Keratinocyte (primary cell): Measurements from ENCODE around the gene TUBB2B. TPM values are rescaled to one million over a fixed set of nuclear protein-coding genes. Genes with fewer than 3 reads are reported as not detected.

Experiments
- DNase-seq: peaks from one replicate; pipeline ENCODE4 v3.0.0-alpha.2; 2011; ENCODE audit warnings: low read depth, missing footprints, low spot score
- FAIRE-seq: peaks from 2 replicates; lab custom pipeline; 2011; peaks lifted over from hg19 to GRCh38; lab: Jason Lieb, UNC
- H2AFZ ChIP-seq: 2 replicates; pipeline ENCODE4 v1.6.0; 2012; ENCODE audit warnings: low read length, control low read depth, inconsistent platforms; ENCODE audit not compliant: control insufficient read depth
- H3K27ac ChIP-seq: 2 replicates; pipeline ENCODE4 v1.5.1; 2011; ENCODE audit warnings: low read length; ENCODE audit not compliant: control insufficient read depth, insufficient read depth
- H3K27me3 ChIP-seq: 3 replicates; pipeline ENCODE4 v1.6.0; 2011; ENCODE audit warnings: low read length; ENCODE audit not compliant: control insufficient read depth, insufficient read depth; ENCODE audit errors: extremely low read depth
- H3K36me3 ChIP-seq, 2 experiments: 2 replicates in 1 of 2; 3 replicates in 1 of 2; pipeline ENCODE4 v1.5.1; 2011; ENCODE audit warnings: low read length in 2 of 2, mild to moderate bottlenecking in 1 of 2; ENCODE audit not compliant: control insufficient read depth in 2 of 2, insufficient read depth in 2 of 2; ENCODE audit errors: extremely low read depth in 1 of 2
- H3K4me1 ChIP-seq: 3 replicates; pipeline ENCODE4 v1.5.1; 2011; ENCODE audit warnings: low read length; ENCODE audit not compliant: control insufficient read depth, insufficient read depth; ENCODE audit errors: extremely low read depth
- H3K4me2 ChIP-seq: 3 replicates; pipeline ENCODE4 v1.6.0; 2011; ENCODE audit warnings: low read depth, low read length; ENCODE audit not compliant: control insufficient read depth, insufficient read depth; ENCODE audit errors: extremely low read depth
- H3K4me3 ChIP-seq, 3 experiments: fragments of 200-600 bp in 1 of 3; sonication (generic) in 1 of 3; 2 replicates in 2 of 3; 3 replicates in 1 of 3; pipeline ENCODE4 v1.5.1; 2011 to 2016; ENCODE audit warnings: low read length in 3 of 3, mild to moderate bottlenecking in 3 of 3, control low read depth in 2 of 3, inconsistent platforms in 1 of 3, low read depth in 1 of 3, mixed read lengths in 1 of 3, mixed run types in 1 of 3, moderate library complexity in 1 of 3; ENCODE audit not compliant: control insufficient read depth in 2 of 3, insufficient read depth in 2 of 3; ENCODE audit errors: extremely low read depth in 1 of 3
- H3K79me2 ChIP-seq: 2 replicates; pipeline ENCODE4 v1.6.0; 2012; ENCODE audit warnings: low read length; ENCODE audit not compliant: control insufficient read depth, insufficient read depth
- H3K9ac ChIP-seq: 3 replicates; pipeline ENCODE4 v1.6.0; 2011; ENCODE audit warnings: low read length; ENCODE audit not compliant: control insufficient read depth, insufficient read depth; ENCODE audit errors: extremely low read depth
- H3K9me1 ChIP-seq: 3 replicates; pipeline ENCODE4 v1.6.0; 2011; ENCODE audit warnings: low read length; ENCODE audit not compliant: control insufficient read depth, insufficient read depth; ENCODE audit errors: extremely low read depth
- H3K9me3 ChIP-seq: 2 replicates; pipeline ENCODE4 v1.5.1; 2012; ENCODE audit warnings: low read depth, low read length; ENCODE audit not compliant: control insufficient read depth
- H4K20me1 ChIP-seq: 3 replicates; pipeline ENCODE4 v1.6.0; 2011; ENCODE audit warnings: low read length; ENCODE audit not compliant: control insufficient read depth, insufficient read depth; ENCODE audit errors: extremely low read depth
- CTCF ChIP-seq, 3 experiments: IDR thresholded peaks in 1 of 3; conservative IDR thresholded peaks in 1 of 3; optimal IDR thresholded peaks in 1 of 3; 2 replicates in 2 of 3; 3 replicates in 1 of 3; pipeline versions ENCODE3 to v1.5.1; 2011; ENCODE audit warnings: low read length in 3 of 3, mild to moderate bottlenecking in 3 of 3, moderate library complexity in 2 of 3, control low read depth in 1 of 3, inconsistent platforms in 1 of 3; ENCODE audit not compliant: insufficient read depth in 2 of 3; ENCODE audit errors: extremely low read depth in 1 of 3
- EZH2 ChIP-seq: IDR thresholded peaks from one replicate; pipeline ENCODE4 v1.6.1; 2012; ENCODE audit warnings: inconsistent platforms, mild to moderate bottlenecking, low read length, moderate library complexity
- dilution Hi-C: fragments of 300-500 bp; cut with MboI; formaldehyde crosslinking; loops from one replicate; pipeline ENCODE4 v1.7.0; 2020; ENCODE audit warnings: low sequenced_read_pairs; ENCODE audit not compliant: extremely low pct_ligation_motif_present
- polyA plus RNA-seq, 5 experiments: library from polyadenylated mRNA; depleted of rRNA in 3 of 5; stranded (reverse) in 3 of 5; stranded (forward) in 1 of 5; unstranded in 1 of 5; fragments of >200 nt; gene quantifications; 1 replicate in 1 of 5; 2 replicates in 3 of 5; 3 replicates in 1 of 5; pipeline versions ENCODE4 v1.2.1 to v1.2.3, GENCODE V29; 2011 to 2012; ENCODE audit warnings: missing spikeins in 2 of 5, low read depth in 1 of 5, low replicate concordance in 1 of 5

Gene TUBB2B
- polyA plus RNA-seq, 1 donor (not counting 4 experiments of a cell fraction or from before 2014, with no cell fraction given): not detected

- Histone ChIP-seq H4K20me1 (no peaks in the 10 kb centered on the region), H3K9ac (no peak overlapping the region), H3K27me3 (peaks cover 71% of the 10 kb centered on the region), H3K4me2 (peak overlapping the region; percentile 82), H3K9me1 (no peaks in the 10 kb centered on the region), H3K4me3 (peak overlapping the region; percentile 26 to 56 (median 35)), H3K27ac (no peak overlapping the region), H2AFZ (peak overlapping the region; percentile 35), H3K36me3 (no peaks in the 10 kb centered on the region), H3K4me1 (peaks cover 18% of the 10 kb centered on the region), H3K79me2 (no peaks in the 10 kb centered on the region), H3K9me3 (no peaks in the 10 kb centered on the region)
- TF ChIP-seq CTCF (optimal IDR thresholded peaks at IDR 0.05 in 1 of 3, IDR thresholded peaks at IDR 0.05 in 1 of 3, conservative IDR thresholded peaks at IDR 0.05 in 1 of 3; ENCODE audit: extremely low read depth in 1 of 3, insufficient read depth in 2 of 3, low read length in 3 of 3) (no peak), EZH2 (peak; percentile 100)
- DNase-seq (no peak), FAIRE-seq (no peak)
- dilution Hi-C loops: no loop called here
Measured at GRCh38 chr6:3226481-3227362, 731 bp downstream of the TUBB2B start.

GRCh38 chr6:3226042-3226441 is 1.4 kb downstream of the TUBB2B start:
- Histone ChIP-seq H3K4me2 (no peak overlapping the region), H4K20me1 (no peaks in the 10 kb centered on the region), H3K4me3 (no peak overlapping the region), H3K36me3 (no peaks in the 10 kb centered on the region), H3K27me3 (peaks cover 64% of the 10 kb centered on the region), H2AFZ (no peak overlapping the region), H3K9me1 (no peaks in the 10 kb centered on the region), H3K27ac (no peak overlapping the region), H3K79me2 (no peaks in the 10 kb centered on the region), H3K9ac (no peak overlapping the region), H3K4me1 (peaks cover 15% of the 10 kb centered on the region), H3K9me3 (no peaks in the 10 kb centered on the region)
- FAIRE-seq: no peak
- TF ChIP-seq EZH2 (no peak), CTCF (optimal IDR thresholded peaks at IDR 0.05 in 1 of 3, IDR thresholded peaks at IDR 0.05 in 1 of 3, conservative IDR thresholded peaks at IDR 0.05 in 1 of 3; ENCODE audit: extremely low read depth in 1 of 3, insufficient read depth in 2 of 3, low read length in 3 of 3) (no peak)
- DNase-seq: no peak
- dilution Hi-C loops: no loop called here
